GM23338 (cell line): ENCODE measurements around the gene ARPP21.

Experiments
- CREB1 ChIP-seq: fragments of 250-450 bp; sonication (Bioruptor Pico); IDR thresholded peaks from 2 replicates; pipeline ENCODE4 v1.5.0; 2020; ENCODE audit warnings: low read depth, mild to moderate bottlenecking, moderate library complexity
- CTCF ChIP-seq, 2 experiments: fragments of 200-600 bp in 1 of 2; sonication (generic) in 1 of 2; conservative IDR thresholded peaks; 2 replicates each; pipeline versions ENCODE4 v1.5.1 to v1.6.1; 2016 to 2017; ENCODE audit warnings: antibody characterized with exemption in 2 of 2, low read depth in 2 of 2, mild to moderate bottlenecking in 2 of 2, moderate library complexity in 1 of 2
- EZH2 ChIP-seq: fragments of 200-600 bp; sonication (generic); IDR thresholded peaks from one replicate; pipeline ENCODE4 v1.8.0; 2017; ENCODE audit warnings: antibody characterized with exemption, mild to moderate bottlenecking, low read depth; ENCODE audit not compliant: unreplicated experiment
- EZH2phosphoT487 ChIP-seq: fragments of 200-600 bp; sonication (generic); IDR thresholded peaks from one replicate; pipeline ENCODE4 v1.8.1; 2018; ENCODE audit warnings: antibody characterized with exemption; ENCODE audit not compliant: unreplicated experiment
- JUNB ChIP-seq: IDR thresholded peaks from one replicate; pipeline ENCODE4 v1.6.1; 2016; ENCODE audit warnings: antibody characterized with exemption; ENCODE audit not compliant: unreplicated experiment
- POLR2AphosphoS5 ChIP-seq: IDR thresholded peaks from 2 replicates; pipeline ENCODE4 v1.6.1; 2016; ENCODE audit warnings: antibody characterized with exemption, low read depth
- ZNF331 ChIP-seq: fragments of 250-450 bp; sonication (Bioruptor Pico); IDR thresholded peaks from 2 replicates; pipeline ENCODE4 v1.5.0; 2020; ENCODE audit warnings: low read depth, mild to moderate bottlenecking, moderate library complexity
- TF ChIP-seq, protein P1 (sequence below): IDR thresholded peaks from 2 replicates; pipeline ENCODE4 v1.6.1; 2016; ENCODE audit warnings: antibody characterized with exemption
- TF ChIP-seq, protein P2 (sequence below): IDR thresholded peaks from one replicate; pipeline ENCODE4 v1.6.1; 2018; ENCODE audit warnings: antibody characterized with exemption; ENCODE audit not compliant: unreplicated experiment

DNA sequence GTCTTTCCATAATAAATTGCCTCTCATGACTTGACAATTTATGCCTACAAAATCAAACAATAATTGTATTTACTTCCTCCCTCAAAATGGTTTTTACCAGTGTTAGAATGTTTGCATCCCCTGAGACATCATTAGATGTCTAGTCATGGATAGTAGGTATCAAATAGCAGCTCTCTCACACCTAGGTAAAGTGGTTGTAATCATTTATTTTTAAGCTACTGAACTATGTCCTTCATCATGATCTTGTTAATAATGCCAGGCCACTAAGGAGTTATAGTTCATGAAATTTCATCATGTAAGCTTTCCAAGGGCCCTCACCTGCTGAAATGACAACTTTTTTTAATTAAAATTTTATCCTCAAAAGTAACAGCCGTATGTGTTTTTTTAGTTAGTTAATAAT, 134.1 kb downstream of the ARPP21 start:
- TF ChIP-seq CTCF (conservative IDR thresholded peaks at IDR 0.05; ENCODE audit: low read depth in 2 of 2): no peak
- TF ChIP-seq EZH2phosphoT487: no peak
- TF ChIP-seq EZH2: no peak
- no peak for TF ChIP-seq POLR2AphosphoS5
- TF ChIP-seq, protein P1, sequence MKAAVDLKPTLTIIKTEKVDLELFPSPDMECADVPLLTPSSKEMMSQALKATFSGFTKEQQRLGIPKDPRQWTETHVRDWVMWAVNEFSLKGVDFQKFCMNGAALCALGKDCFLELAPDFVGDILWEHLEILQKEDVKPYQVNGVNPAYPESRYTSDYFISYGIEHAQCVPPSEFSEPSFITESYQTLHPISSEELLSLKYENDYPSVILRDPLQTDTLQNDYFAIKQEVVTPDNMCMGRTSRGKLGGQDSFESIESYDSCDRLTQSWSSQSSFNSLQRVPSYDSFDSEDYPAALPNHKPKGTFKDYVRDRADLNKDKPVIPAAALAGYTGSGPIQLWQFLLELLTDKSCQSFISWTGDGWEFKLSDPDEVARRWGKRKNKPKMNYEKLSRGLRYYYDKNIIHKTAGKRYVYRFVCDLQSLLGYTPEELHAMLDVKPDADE: no peak
- TF ChIP-seq, protein P2, sequence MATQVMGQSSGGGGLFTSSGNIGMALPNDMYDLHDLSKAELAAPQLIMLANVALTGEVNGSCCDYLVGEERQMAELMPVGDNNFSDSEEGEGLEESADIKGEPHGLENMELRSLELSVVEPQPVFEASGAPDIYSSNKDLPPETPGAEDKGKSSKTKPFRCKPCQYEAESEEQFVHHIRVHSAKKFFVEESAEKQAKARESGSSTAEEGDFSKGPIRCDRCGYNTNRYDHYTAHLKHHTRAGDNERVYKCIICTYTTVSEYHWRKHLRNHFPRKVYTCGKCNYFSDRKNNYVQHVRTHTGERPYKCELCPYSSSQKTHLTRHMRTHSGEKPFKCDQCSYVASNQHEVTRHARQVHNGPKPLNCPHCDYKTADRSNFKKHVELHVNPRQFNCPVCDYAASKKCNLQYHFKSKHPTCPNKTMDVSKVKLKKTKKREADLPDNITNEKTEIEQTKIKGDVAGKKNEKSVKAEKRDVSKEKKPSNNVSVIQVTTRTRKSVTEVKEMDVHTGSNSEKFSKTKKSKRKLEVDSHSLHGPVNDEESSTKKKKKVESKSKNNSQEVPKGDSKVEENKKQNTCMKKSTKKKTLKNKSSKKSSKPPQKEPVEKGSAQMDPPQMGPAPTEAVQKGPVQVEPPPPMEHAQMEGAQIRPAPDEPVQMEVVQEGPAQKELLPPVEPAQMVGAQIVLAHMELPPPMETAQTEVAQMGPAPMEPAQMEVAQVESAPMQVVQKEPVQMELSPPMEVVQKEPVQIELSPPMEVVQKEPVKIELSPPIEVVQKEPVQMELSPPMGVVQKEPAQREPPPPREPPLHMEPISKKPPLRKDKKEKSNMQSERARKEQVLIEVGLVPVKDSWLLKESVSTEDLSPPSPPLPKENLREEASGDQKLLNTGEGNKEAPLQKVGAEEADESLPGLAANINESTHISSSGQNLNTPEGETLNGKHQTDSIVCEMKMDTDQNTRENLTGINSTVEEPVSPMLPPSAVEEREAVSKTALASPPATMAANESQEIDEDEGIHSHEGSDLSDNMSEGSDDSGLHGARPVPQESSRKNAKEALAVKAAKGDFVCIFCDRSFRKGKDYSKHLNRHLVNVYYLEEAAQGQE: no peak
- no peak for TF ChIP-seq ZNF331 (CRISPR knock-in tag)
- TF ChIP-seq CREB1 (CRISPR knock-in tag): no peak
- no peak for TF ChIP-seq JUNB
